Stimulated activated CD4-positive, alpha-beta T cell treated with anti-CD3 and anti-CD28 coated beads, TNF-alpha, amount 100 ng/mL, for 24 hours (primary cell): ENCODE results near the gene CD3G.
"Not testable (repeated sequence)": the region's sequence is repeated elsewhere in the genome, so short reads cannot be mapped to it uniquely, and the experiment has no call there.

Experiments
- DNase-seq, 3 experiments: peaks; one replicate each; pipeline ENCODE4 v3.0.0-alpha.2; 2020; ENCODE audit warnings: low read depth in 3 of 3

The CD3G gene

GRCh38 chr11:118343981-118344515 is at the start of gene CD3G:
Gene CD3G, plus strand, starts transcription at chr11:118344344. Its CDS starts 80 bp downstream, at chr11:118344424.
- DNase-seq: peak; percentile 43 to 66 (median 52)

- DNase-seq: no peak
Measured at GRCh38 chr11:118295199-118295598, 48.9 kb upstream of the CD3G start.

- peak in 2 of 3 experiments; percentile 29 to 37 for DNase-seq
Measured at GRCh38 chr11:118295815-118296454, 48.2 kb upstream of the CD3G start.

GRCh38 chr11:118301600-118302195 is 42.4 kb upstream of the CD3G start:
- no peak for DNase-seq

- DNase-seq: no peak
Measured at GRCh38 chr11:118304227-118304567, 39.9 kb upstream of the CD3G start.

- DNase-seq: peak; percentile 35 to 68 (median 48)
Measured at GRCh38 chr11:118304568-118305248, 39.4 kb upstream of the CD3G start, which contains the start of gene CD3E. Gene CD3E, plus strand, starts transcription at chr11:118304730. Its CDS starts 223 bp downstream, at chr11:118304953.

- DNase-seq: no peak
Measured at GRCh38 chr11:118305726-118306125, 38.4 kb upstream of the CD3G start.

- peak in 1 of 3 experiments; percentile 61 for DNase-seq
Measured at GRCh38 chr11:118306556-118306955, 37.6 kb upstream of the CD3G start.

- not testable (repeated sequence) for DNase-seq
Measured at GRCh38 chr11:118308995-118309528, 35.1 kb upstream of the CD3G start.

- no peak for DNase-seq
Measured at GRCh38 chr11:118310271-118310670, 33.9 kb upstream of the CD3G start.

- no peak for DNase-seq
Measured at GRCh38 chr11:118310781-118311485, 33.2 kb upstream of the CD3G start.

GRCh38 chr11:118311518-118311917 is 32.6 kb upstream of the CD3G start:
- no peak for DNase-seq

GRCh38 chr11:118312328-118312727 is 31.8 kb upstream of the CD3G start:
- no peak for DNase-seq

GRCh38 chr11:118313242-118313641 is 30.9 kb upstream of the CD3G start:
- no peak for DNase-seq

GRCh38 chr11:118314988-118315411 is 29.1 kb upstream of the CD3G start:
- no peak for DNase-seq

- no peak for DNase-seq
Measured at GRCh38 chr11:118318124-118318523, 26.0 kb upstream of the CD3G start.

GRCh38 chr11:118318581-118319336 is 25.4 kb upstream of the CD3G start:
- no peak for DNase-seq

- DNase-seq: no peak
Measured at GRCh38 chr11:118319337-118319707, 24.8 kb upstream of the CD3G start.

GRCh38 chr11:118320515-118320914 is 23.6 kb upstream of the CD3G start:
- no peak for DNase-seq

- DNase-seq: no peak
Measured at GRCh38 chr11:118321386-118322082, 22.6 kb upstream of the CD3G start.
